ENCODE results near the gene SLX9. TPM values are rescaled to one million over a fixed set of nuclear protein-coding genes. Genes with fewer than 3 reads are reported as not detected.
A peak's percentile ranks its signal among the peaks of the same experiment; 100 is the strongest.

SLX9 gene
- total RNA-seq, 1 donor from 2014 or later = 30.4 TPM

GRCh38 chr21:44930543-44930981 lies 9.3 kb upstream of the SLX9 start:
- Mint-ChIP-seq H3K27me3 (ENCODE audit: unreplicated experiment) (peaks cover 4% of the 10 kb centered on the region), H3K27ac (ENCODE audit: unreplicated experiment) (peak overlapping the region; percentile 43), H3K9me3 (ENCODE audit: unreplicated experiment) (no peaks in the 10 kb centered on the region), H3K4me1 (ENCODE audit: unreplicated experiment) (peaks cover 46% of the 10 kb centered on the region), H3K4me3 (ENCODE audit: unreplicated experiment) (peak overlapping the region; percentile 26), H3K36me3 (ENCODE audit: unreplicated experiment) (no peaks in the 10 kb centered on the region)
- DNase-seq (ENCODE audit: extremely low spot score, unreplicated experiment) = no peak
- TF ChIP-seq CTCF (IDR thresholded peaks at IDR 0.05) = no peak

GRCh38 chr21:44931137-44931500 lies 8.7 kb upstream of the SLX9 start:
- Mint-ChIP-seq H3K27ac (ENCODE audit: unreplicated experiment) (peak overlapping the region; percentile 43), H3K36me3 (ENCODE audit: unreplicated experiment) (no peaks in the 10 kb centered on the region), H3K4me3 (ENCODE audit: unreplicated experiment) (peak overlapping the region; percentile 47), H3K4me1 (ENCODE audit: unreplicated experiment) (peaks cover 46% of the 10 kb centered on the region), H3K27me3 (ENCODE audit: unreplicated experiment) (peaks cover 4% of the 10 kb centered on the region), H3K9me3 (ENCODE audit: unreplicated experiment) (no peaks in the 10 kb centered on the region)
- no peak for TF ChIP-seq CTCF (IDR thresholded peaks at IDR 0.05)
- DNase-seq (ENCODE audit: extremely low spot score, unreplicated experiment) = no peak

GRCh38 chr21:44931501-44932407 lies 8.1 kb upstream of the SLX9 start:
- no peaks in the 10 kb centered on the region for H3K9me3 Mint-ChIP-seq (ENCODE audit: unreplicated experiment)

GRCh38 chr21:44932408-44933181 lies 7.2 kb upstream of the SLX9 start:
- peaks cover 4% of the 10 kb centered on the region for H3K27me3 Mint-ChIP-seq (ENCODE audit: unreplicated experiment)
- H3K36me3 Mint-ChIP-seq (ENCODE audit: unreplicated experiment) = no peaks in the 10 kb centered on the region
- no peak for DNase-seq (ENCODE audit: extremely low spot score, unreplicated experiment)
- no peaks in the 10 kb centered on the region for H3K9me3 Mint-ChIP-seq (ENCODE audit: unreplicated experiment)
- H3K27ac Mint-ChIP-seq (ENCODE audit: unreplicated experiment) = no peak overlapping the region
- H3K4me3 Mint-ChIP-seq (ENCODE audit: unreplicated experiment) = no peak overlapping the region
- peak; percentile 54 for TF ChIP-seq CTCF (IDR thresholded peaks at IDR 0.05)
- peaks cover 34% of the 10 kb centered on the region for H3K4me1 Mint-ChIP-seq (ENCODE audit: unreplicated experiment)

More at GRCh38 chr21:44931501-44932407, 8.1 kb upstream of the SLX9 start:
- DNase-seq (ENCODE audit: extremely low spot score, unreplicated experiment) = no peak
- Mint-ChIP-seq H3K36me3 (ENCODE audit: unreplicated experiment) (no peaks in the 10 kb centered on the region), H3K27me3 (ENCODE audit: unreplicated experiment) (peaks cover 4% of the 10 kb centered on the region), H3K4me3 (ENCODE audit: unreplicated experiment) (peak overlapping the region; percentile 47), H3K4me1 (ENCODE audit: unreplicated experiment) (peaks cover 42% of the 10 kb centered on the region), H3K27ac (ENCODE audit: unreplicated experiment) (peak overlapping the region; percentile 43)
- no peak for TF ChIP-seq CTCF (IDR thresholded peaks at IDR 0.05)
